WERI-Rb-1 (cell line): ENCODE results near the gene PLEKHA4.
"Not testable (repeated sequence)": the region's sequence is repeated elsewhere in the genome, so short reads cannot be mapped to it uniquely, and the experiment has no call there.

Experiments
- DNase-seq: peaks from one replicate; pipeline ENCODE4 v3.0.0-alpha.2; 2020
- H3K27ac ChIP-seq: fragments of 250-450 bp; sonication (Bioruptor Pico); 2 replicates; pipeline ENCODE4 v1.5.1; 2020; ENCODE audit warnings: mild to moderate bottlenecking, moderate library complexity
- H3K27me3 ChIP-seq: fragments of 250-450 bp; sonication (Bioruptor Pico); 2 replicates; pipeline ENCODE4 v1.5.1; 2021; ENCODE audit warnings: mild to moderate bottlenecking, low read depth, moderate library complexity; ENCODE audit not compliant: insufficient read depth, severe bottlenecking
- H3K36me3 ChIP-seq: fragments of 250-450 bp; sonication (Bioruptor Pico); 2 replicates; pipeline ENCODE4 v1.5.1; 2020; ENCODE audit warnings: mild to moderate bottlenecking, moderate library complexity
- H3K4me3 ChIP-seq: 2 replicates; pipeline ENCODE4 v1.5.1; 2011; ENCODE audit warnings: low read depth, mild to moderate bottlenecking, control low read depth, low read length
- H3K9me3 ChIP-seq: fragments of 250-450 bp; sonication (Bioruptor Pico); 2 replicates; pipeline ENCODE4 v1.5.1; 2021; ENCODE audit warnings: mild to moderate bottlenecking, moderate library complexity; ENCODE audit not compliant: severe bottlenecking
- CTCF ChIP-seq: IDR thresholded peaks from 2 replicates; pipeline ENCODE4 v1.5.1; 2011; ENCODE audit warnings: low read depth, mild to moderate bottlenecking, control low read depth, inconsistent platforms, low read length

The PLEKHA4 gene

GRCh38 chr19:48873476-48874302 lies 5.3 kb upstream of the PLEKHA4 start:
- no peak for TF ChIP-seq CTCF
- peak overlapping the region; percentile 87; the same call in 1 of the 2 replicates for H3K27ac ChIP-seq
- peak overlapping the region; percentile 100 for H3K4me3 ChIP-seq
- no peaks in the 10 kb centered on the region for H3K27me3 ChIP-seq
- no peaks in the 10 kb centered on the region for H3K9me3 ChIP-seq
- H3K36me3 ChIP-seq: peaks cover 52% of the 10 kb centered on the region
- no peak for DNase-seq

- peak overlapping the region; percentile 100 for H3K4me3 ChIP-seq
- H3K27ac ChIP-seq: peak overlapping the region; percentile 87
- no peak for TF ChIP-seq CTCF
- no peaks in the 10 kb centered on the region for H3K27me3 ChIP-seq
- no peak for DNase-seq
- H3K9me3 ChIP-seq: no peaks in the 10 kb centered on the region
- H3K36me3 ChIP-seq: peaks cover 45% of the 10 kb centered on the region
Observed at GRCh38 chr19:48872884-48873475, 4.6 kb upstream of the PLEKHA4 start.

DNA sequence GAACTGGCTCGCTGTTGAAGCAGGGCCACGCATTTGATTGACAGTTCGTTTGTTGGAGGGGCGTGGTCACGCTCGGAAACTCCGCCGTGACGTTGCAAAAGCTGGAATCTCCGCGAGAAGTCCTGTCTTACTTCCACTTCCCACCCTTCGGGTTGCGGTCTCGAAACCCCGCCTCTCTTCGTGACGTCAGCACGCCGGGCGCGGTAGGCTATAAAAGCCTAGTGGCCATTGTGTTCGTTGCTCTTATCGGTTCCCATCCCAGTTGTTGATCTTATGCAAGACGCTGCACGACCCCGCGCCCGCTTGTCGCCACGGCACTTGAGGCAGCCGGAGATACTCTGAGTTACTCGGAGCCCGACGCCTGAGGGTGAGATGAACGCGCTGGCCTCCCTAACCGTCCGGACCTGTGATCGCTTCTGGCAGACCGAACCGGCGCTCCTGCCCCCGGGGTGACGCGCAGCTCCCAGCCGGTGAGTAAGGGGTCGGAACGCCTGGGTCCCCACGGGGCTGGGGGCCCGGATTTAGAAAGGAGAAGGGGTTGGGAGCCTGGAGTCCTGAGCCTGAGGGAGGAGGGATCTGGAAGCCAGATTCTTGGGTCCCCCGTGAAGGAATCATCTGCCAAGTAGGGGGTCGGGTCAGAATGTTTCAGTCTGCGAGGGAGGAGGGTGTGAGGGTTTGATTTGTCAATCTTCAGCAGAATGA lies 3.9 kb upstream of the PLEKHA4 start, which contains the start of gene PPP1R15A:
PPP1R15A (plus strand) TSS at position 240 of the 702 bp plus-strand sequence. CDS start 813 bp downstream, outside the sequence.
- TF ChIP-seq CTCF: no peak
- DNase-seq: peak; percentile 97
- H3K4me3 ChIP-seq: peak within 1 kb of the TSS; percentile 100
- peak within 1 kb of the TSS; percentile 87 for H3K27ac ChIP-seq
- H3K36me3 ChIP-seq: peaks cover 38% of the 10 kb centered on the region
- H3K27me3 ChIP-seq: no peaks in the 10 kb centered on the region
- no peaks in the 10 kb centered on the region for H3K9me3 ChIP-seq

DNA sequence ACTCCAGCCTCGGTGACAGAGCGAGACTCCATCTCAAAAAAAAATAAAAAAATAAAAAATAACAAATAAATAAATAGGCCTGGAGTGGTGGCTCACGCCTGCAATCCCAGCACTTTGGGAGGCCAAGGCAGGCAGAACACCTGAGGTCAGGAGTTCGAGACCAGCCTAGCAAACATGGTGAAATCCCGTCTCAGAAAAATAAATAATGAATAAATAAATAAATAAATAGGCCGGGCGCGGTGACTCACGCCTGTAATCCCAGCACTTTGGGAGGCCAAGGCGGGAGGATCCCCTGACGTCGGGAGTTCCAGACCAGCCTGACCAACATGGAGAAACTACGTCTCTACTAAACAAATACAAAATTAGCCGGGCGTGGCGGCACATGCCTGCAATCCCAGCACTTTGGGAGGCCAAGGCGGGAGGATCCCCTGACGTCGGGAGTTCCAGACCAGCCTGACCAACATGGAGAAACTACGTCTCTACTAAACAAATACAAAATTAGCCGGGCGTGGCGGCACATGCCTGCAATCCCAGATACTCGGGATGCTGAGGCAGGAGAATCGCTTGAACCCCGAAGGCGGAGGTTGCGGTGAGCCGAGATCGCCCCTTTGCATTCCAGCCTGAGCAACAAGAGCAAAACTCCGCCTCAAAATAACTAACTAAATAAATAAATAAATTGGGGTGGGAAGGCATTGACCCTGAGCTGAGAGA lies 3.2 kb upstream of the PLEKHA4 start:
- H3K27me3 ChIP-seq, H3K27ac ChIP-seq, H3K9me3 ChIP-seq, H3K4me3 ChIP-seq, DNase-seq: not testable (repeated sequence)
- peaks cover 34% of the 10 kb centered on the region for H3K36me3 ChIP-seq

- no peak for DNase-seq
- Histone ChIP-seq H3K4me3 (no peak overlapping the region), H3K9me3 (no peaks in the 10 kb centered on the region), H3K27ac (no peak overlapping the region), H3K36me3 (peaks cover 20% of the 10 kb centered on the region), H3K27me3 (no peaks in the 10 kb centered on the region)
- no peak for TF ChIP-seq CTCF
Observed at GRCh38 chr19:48870048-48870447, 1.6 kb upstream of the PLEKHA4 start.

GRCh38 chr19:48867746-48868113 lies 687 bp downstream of the PLEKHA4 start:
- Histone ChIP-seq H3K27ac (no peak overlapping the region), H3K27me3 (no peaks in the 10 kb centered on the region), H3K9me3 (no peaks in the 10 kb centered on the region), H3K36me3 (peaks cover 5% of the 10 kb centered on the region), H3K4me3 (no peak overlapping the region)
- no peak for TF ChIP-seq CTCF
- no peak for DNase-seq
